Nephron progenitor cell (in vitro differentiated cells): ENCODE results near the gene SLAIN2.

Experiments
- DNase-seq: peaks from one replicate; pipeline ENCODE4 v3.0.0; 2021
- H3K27ac Mint-ChIP-seq: 2 replicates; pipeline ENCODE4 v1.8.0; 2021; ENCODE audit warnings: mild to moderate bottlenecking, moderate library complexity, mixed read lengths
- H3K27me3 Mint-ChIP-seq: 2 replicates; pipeline ENCODE4 v1.8.0; 2021; ENCODE audit warnings: mild to moderate bottlenecking, low read depth, mixed read lengths; ENCODE audit not compliant: poor library complexity
- H3K36me3 Mint-ChIP-seq: 2 replicates; pipeline ENCODE4 v1.8.0; 2021; ENCODE audit warnings: low read depth, mixed read lengths
- H3K4me1 Mint-ChIP-seq: 2 replicates; pipeline ENCODE4 v1.8.0; 2021; ENCODE audit warnings: mixed read lengths
- H3K4me3 Mint-ChIP-seq: 2 replicates; pipeline ENCODE4 v1.8.0; 2021; ENCODE audit warnings: mild to moderate bottlenecking, moderate library complexity, mixed read lengths
- H3K9me3 Mint-ChIP-seq: 2 replicates; pipeline ENCODE4 v1.8.0; 2021; ENCODE audit warnings: mild to moderate bottlenecking, moderate library complexity, mixed read lengths
- TF ChIP-seq, protein P1 (sequence below): fragments of 200-600 bp; sonication (generic); IDR thresholded peaks from 2 replicates; pipeline ENCODE4 v1.5.0; 2021; ENCODE audit warnings: antibody characterized with exemption

Gene SLAIN2

DNA sequence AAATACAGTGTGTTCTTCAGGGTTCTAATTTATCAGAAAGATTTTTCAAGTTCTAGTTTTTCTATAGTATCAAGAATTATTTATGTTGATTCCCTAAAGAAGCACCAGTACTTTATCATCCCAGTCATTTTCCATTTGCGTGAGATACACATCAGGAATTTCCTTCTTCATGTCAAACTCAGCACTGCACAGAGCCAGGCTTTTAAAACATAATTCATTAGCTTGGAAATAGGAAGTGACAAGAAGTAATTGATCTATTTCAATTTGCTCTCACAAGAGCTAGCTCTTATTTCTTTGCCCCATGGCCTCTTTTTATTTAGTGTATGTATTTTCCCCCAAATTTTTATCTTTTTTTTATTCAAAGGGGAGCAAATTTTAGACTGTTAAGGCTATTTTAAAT, 128.8 kb downstream of the SLAIN2 start:
- Mint-ChIP-seq H3K27me3 (peaks cover 11% of the 10 kb centered on the region), H3K9me3 (no peaks in the 10 kb centered on the region), H3K4me3 (no peak overlapping the region), H3K36me3 (no peaks in the 10 kb centered on the region), H3K27ac (no peak overlapping the region), H3K4me1 (no peaks in the 10 kb centered on the region)
- TF ChIP-seq, protein P1, sequence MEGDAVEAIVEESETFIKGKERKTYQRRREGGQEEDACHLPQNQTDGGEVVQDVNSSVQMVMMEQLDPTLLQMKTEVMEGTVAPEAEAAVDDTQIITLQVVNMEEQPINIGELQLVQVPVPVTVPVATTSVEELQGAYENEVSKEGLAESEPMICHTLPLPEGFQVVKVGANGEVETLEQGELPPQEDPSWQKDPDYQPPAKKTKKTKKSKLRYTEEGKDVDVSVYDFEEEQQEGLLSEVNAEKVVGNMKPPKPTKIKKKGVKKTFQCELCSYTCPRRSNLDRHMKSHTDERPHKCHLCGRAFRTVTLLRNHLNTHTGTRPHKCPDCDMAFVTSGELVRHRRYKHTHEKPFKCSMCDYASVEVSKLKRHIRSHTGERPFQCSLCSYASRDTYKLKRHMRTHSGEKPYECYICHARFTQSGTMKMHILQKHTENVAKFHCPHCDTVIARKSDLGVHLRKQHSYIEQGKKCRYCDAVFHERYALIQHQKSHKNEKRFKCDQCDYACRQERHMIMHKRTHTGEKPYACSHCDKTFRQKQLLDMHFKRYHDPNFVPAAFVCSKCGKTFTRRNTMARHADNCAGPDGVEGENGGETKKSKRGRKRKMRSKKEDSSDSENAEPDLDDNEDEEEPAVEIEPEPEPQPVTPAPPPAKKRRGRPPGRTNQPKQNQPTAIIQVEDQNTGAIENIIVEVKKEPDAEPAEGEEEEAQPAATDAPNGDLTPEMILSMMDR: no peak
- DNase-seq: no peak

DNA sequence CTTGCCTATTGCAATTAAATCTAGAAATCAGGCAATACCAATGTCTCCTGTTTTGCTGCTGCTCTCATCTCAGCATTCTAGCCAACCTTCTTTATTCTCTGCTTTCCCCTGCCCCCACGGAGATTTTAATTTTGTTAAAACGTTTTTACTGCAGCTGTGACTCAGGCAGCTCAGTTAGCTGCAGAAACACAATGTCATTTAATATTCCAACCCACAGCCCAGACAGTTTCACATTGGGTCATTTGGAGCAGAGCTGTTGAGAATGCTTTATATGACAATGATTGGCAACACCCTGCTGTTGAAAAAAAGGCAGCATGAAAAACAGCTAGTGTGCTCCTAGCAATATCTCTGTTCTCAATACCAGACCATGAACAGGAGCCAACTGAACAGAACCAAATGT, 129.2 kb downstream of the SLAIN2 start:
- Mint-ChIP-seq H3K4me1 (no peaks in the 10 kb centered on the region), H3K27me3 (peaks cover 11% of the 10 kb centered on the region), H3K4me3 (no peak overlapping the region), H3K9me3 (no peaks in the 10 kb centered on the region), H3K27ac (no peak overlapping the region), H3K36me3 (no peaks in the 10 kb centered on the region)
- DNase-seq: no peak
- TF ChIP-seq, protein P1: no peak

DNA sequence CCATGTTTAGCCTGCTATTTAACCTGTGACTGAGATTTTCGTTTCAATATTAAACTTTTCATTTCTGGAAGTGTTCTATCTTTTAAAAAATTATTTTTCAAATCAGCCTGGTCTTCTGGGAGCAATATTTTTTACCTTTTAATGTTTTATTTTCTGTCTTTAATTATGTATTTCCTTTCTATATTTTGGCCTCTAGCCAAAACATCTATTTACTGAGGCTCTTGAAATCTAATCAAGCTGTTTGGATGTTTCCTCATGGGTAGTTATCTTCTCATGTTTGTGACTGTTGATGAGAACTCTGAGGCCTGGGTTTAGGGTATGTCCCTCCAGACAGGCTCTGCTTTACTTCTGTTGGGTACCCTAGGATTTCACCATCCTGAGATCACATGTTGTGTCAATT, 131.5 kb downstream of the SLAIN2 start:
- Mint-ChIP-seq H3K27me3 (peaks cover 20% of the 10 kb centered on the region), H3K27ac (no peak overlapping the region), H3K4me3 (no peak overlapping the region), H3K4me1 (no peaks in the 10 kb centered on the region), H3K9me3 (no peaks in the 10 kb centered on the region), H3K36me3 (no peaks in the 10 kb centered on the region)
- DNase-seq: no peak
- TF ChIP-seq, protein P1: no peak

DNA sequence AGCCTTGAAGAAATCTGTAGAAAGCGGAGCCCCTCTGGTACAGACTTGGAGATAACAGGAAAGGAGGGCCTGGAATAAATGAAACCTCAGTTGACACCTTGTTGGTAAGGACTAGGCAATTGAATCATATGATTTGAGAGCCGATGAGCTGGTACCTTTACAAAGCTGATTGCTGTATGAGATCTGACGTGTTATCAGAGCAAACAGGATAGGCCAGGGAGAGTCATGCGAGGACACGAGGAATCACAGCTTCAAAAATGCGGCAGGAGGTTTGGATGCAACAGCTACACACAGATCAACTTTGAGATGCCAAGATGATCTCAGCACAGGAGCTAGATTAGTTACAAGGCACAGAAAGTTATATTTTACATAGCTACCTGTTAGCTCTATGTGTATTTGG, 134.4 kb downstream of the SLAIN2 start:
- H3K36me3 Mint-ChIP-seq: no peaks in the 10 kb centered on the region
- DNase-seq: no peak
- H3K27ac Mint-ChIP-seq: no peak overlapping the region
- no peak overlapping the region for H3K4me3 Mint-ChIP-seq
- H3K27me3 Mint-ChIP-seq: peaks cover 24% of the 10 kb centered on the region
- no peaks in the 10 kb centered on the region for H3K9me3 Mint-ChIP-seq
- H3K4me1 Mint-ChIP-seq: no peaks in the 10 kb centered on the region
- TF ChIP-seq, protein P1: no peak
